Activated naive CD4-positive, alpha-beta T cell treated with anti-CD3 and anti-CD28 coated beads, Interleukin-2, amount 50 U/mL, for 72 hours (primary cell): ENCODE measurements around the gene MAST4. TPM values are rescaled to one million over a fixed set of nuclear protein-coding genes. Genes with fewer than 3 reads are reported as not detected.

ENCODE experiments used
- ATAC-seq, 2 donors: fragments of 150-1000 bp; cut with Tn5 transposase; 2 replicates each; pipeline ENCODE4 v1.10.0; 2021; ENCODE audit warnings: mild to moderate bottlenecking in 2 of 2, moderate library complexity in 2 of 2
- DNase-seq, 2 donors: peaks; one replicate each; pipeline ENCODE4 v3.0.0; 2021 to 2022; ENCODE audit warnings: low spot score in 2 of 2
- H3K27ac Mint-ChIP-seq, 2 donors: one replicate each; pipeline ENCODE4 v1.8.0; 2022; ENCODE audit warnings: mild to moderate bottlenecking in 2 of 2, mixed read lengths in 2 of 2
- H3K36me3 Mint-ChIP-seq, 2 donors: one replicate each; pipeline ENCODE4 v1.8.0; 2022; ENCODE audit warnings: mixed read lengths in 2 of 2
- H3K9me3 Mint-ChIP-seq, 2 donors: one replicate each; pipeline ENCODE4 v1.8.0; 2022; ENCODE audit warnings: mixed read lengths in 2 of 2
- total RNA-seq, 2 donors: library from RNA; stranded (reverse); gene quantifications; one replicate each; pipeline ENCODE4 v1.2.3, GENCODE V29; 2022

The MAST4 gene
- total RNA-seq, 2 donors from 2014 or later = 29.5 to 41.7 TPM

DNA sequence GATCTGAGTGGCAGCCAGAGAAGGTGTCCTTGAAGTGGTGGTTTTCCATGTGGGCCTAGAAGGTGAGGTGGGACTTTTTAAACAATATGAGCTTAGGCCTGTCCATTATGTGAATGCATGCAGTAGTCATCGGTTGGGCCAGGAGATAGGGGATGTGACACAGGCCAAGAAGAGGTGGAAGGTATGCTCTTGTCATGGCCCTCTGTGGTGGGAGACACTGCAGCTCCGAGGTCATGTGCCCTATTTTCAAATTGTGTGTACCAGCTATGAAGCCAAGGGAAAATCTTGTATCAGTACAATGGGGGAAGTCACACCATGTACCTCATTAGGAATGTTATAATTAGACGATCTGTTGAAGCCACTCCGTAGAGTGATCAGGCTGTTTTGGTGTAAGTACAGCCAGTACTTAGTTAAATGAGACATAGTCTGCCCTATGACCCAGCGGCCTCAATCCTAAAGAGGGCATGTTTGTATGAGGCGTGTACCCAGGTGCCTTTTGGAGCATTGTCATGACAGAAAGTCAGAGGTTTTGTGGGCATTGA is 280.1 kb downstream of the MAST4 start:
- ATAC-seq (no peak), DNase-seq (no peak)
- no peaks in the 10 kb centered on the region for H3K36me3 Mint-ChIP-seq
- H3K27ac Mint-ChIP-seq = no peak overlapping the region
- no peaks in the 10 kb centered on the region for H3K9me3 Mint-ChIP-seq

GRCh38 chr5:66877843-66878242 is 281.6 kb downstream of the MAST4 start:
- ATAC-seq (peak; percentile 64 to 87), DNase-seq (no peak)
- Mint-ChIP-seq H3K9me3 (no peaks in the 10 kb centered on the region), H3K27ac (no peak overlapping the region), H3K36me3 (no peaks in the 10 kb centered on the region)

GRCh38 chr5:66880401-66880800 is 284.2 kb downstream of the MAST4 start:
- DNase-seq = no peak
- no peak for ATAC-seq
- Mint-ChIP-seq H3K27ac (no peak overlapping the region), H3K9me3 (no peaks in the 10 kb centered on the region), H3K36me3 (no peaks in the 10 kb centered on the region)

DNA sequence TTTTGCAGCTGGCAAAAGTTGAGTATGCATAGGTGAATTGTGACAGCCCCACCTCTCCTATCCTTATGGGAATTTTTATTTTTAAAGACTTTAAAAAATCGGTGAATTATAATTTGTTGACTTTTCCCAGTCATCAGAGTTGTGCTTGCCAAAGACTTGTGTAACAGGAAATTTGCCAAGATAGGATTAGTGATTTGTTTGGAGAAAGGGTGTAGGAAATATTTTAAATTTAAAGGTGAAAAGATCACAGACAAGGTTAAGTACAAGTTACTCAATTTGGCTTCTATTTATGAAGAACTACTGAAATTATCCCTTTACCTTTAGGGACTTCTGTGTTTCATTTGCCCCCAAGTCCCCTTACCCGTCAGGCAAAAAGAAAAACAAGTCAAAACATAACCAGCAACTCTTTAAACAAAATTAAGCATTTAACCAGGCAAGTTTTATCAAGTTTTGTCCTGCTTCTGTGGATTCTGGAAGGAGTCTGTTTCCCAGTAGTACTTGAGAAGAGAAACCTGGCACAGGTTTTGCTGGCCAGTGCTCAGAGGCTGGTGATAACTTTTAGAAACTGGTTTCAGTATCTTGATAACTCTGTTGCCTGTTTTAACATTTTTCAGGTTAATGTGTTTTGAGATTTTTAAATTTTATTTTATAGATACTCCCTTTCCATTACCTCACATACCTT is 285.4 kb downstream of the MAST4 start:
- H3K36me3 Mint-ChIP-seq = no peaks in the 10 kb centered on the region
- H3K27ac Mint-ChIP-seq = no peak overlapping the region
- H3K9me3 Mint-ChIP-seq = no peaks in the 10 kb centered on the region
- no peak for ATAC-seq
- DNase-seq = no peak

GRCh38 chr5:66882606-66883227 is 286.5 kb downstream of the MAST4 start:
- Mint-ChIP-seq H3K27ac (no peak overlapping the region), H3K9me3 (no peaks in the 10 kb centered on the region), H3K36me3 (no peaks in the 10 kb centered on the region)
- DNase-seq (no peak), ATAC-seq (peak; percentile 61 to 89)

- Mint-ChIP-seq H3K36me3 (no peaks in the 10 kb centered on the region), H3K27ac (no peak overlapping the region), H3K9me3 (no peaks in the 10 kb centered on the region)
- DNase-seq (no peak), ATAC-seq (no peak)
Observed at GRCh38 chr5:66884564-66885243, 288.5 kb downstream of the MAST4 start.

GRCh38 chr5:66886941-66887340 is 290.7 kb downstream of the MAST4 start:
- DNase-seq (no peak), ATAC-seq (no peak)
- H3K9me3 Mint-ChIP-seq = no peaks in the 10 kb centered on the region
- H3K36me3 Mint-ChIP-seq = no peaks in the 10 kb centered on the region
- no peak overlapping the region for H3K27ac Mint-ChIP-seq

DNA sequence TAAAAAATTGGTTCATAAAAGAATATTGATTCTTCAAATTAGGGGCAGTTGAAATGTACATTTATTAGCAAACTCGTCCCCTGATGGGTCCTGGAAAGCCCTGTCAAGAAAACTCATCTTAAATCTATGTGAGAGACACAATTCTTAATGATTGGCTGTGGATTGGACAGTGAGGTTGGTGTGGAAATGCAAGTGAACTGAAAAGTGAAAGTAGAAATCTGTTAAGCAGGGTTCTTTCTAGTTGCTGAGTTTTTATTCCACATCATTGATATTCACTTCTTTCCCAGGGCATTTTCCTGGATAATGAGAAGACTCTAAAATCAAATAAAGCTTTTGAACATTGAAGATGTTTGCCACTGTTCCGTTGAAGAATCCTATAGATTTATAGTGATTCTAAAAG is 292.4 kb downstream of the MAST4 start:
- Mint-ChIP-seq H3K9me3 (no peaks in the 10 kb centered on the region), H3K36me3 (no peaks in the 10 kb centered on the region), H3K27ac (no peak overlapping the region)
- ATAC-seq (no peak), DNase-seq (no peak)

GRCh38 chr5:66889056-66889455 is 292.9 kb downstream of the MAST4 start:
- DNase-seq = no peak
- no peak overlapping the region for H3K27ac Mint-ChIP-seq
- ATAC-seq = no peak
- H3K36me3 Mint-ChIP-seq = no peaks in the 10 kb centered on the region
- H3K9me3 Mint-ChIP-seq = no peaks in the 10 kb centered on the region

DNA sequence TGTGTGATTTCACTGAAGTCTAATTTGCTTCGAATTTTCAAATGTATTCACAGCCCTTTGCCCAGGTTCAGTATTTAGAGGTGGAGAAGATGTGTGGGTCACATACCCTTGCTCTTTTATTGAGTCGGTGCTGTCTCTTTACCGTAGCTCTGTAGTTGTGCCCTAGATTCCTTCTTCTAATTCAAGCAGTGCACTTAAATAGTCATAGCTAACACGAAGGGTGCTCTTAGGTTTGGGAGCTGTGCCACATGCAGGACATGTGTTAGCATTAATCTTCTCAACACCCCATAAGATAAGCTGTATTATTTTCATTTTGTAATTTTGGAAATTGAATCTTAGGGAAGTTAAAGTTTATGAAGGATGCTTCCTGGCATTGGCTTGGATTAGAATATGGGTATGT is 293.3 kb downstream of the MAST4 start:
- DNase-seq = no peak
- Mint-ChIP-seq H3K9me3 (no peaks in the 10 kb centered on the region), H3K36me3 (no peaks in the 10 kb centered on the region), H3K27ac (no peak overlapping the region)
- ATAC-seq = no peak

DNA sequence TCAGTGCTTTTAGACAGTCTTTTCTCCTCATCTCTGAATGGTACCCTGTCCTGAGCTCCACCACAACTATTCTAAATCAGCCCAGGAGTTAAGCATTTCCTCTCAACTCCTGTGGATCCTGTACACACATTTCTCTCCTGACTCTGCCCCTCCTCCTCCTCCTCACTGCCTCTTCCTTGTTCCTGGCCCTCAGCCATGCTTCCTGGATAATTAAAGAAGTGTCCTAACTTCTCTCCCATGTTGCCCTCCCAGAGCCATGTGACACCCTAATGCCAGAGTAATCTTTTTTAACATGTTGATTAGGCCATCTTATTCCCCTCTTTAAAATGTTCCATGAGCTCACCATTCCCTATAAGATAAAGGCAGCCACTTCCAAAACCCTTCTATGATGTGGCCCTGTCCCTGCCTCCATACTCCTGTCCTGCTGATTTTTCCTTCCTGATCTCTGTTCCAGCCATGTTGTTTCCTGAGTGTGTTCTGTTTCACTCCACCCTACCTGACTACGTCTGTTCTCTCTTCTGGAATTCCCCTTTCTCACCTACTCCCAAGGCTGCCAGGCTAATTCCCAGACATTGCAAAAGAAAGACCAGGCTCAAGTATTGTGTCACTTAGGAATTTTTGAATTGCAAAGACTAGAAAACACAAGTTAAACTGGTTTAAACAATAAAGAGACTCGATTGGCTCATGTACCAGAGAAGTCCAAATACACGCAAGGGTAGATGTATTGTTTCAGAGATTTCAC is 295.2 kb downstream of the MAST4 start:
- ATAC-seq (no peak), DNase-seq (no peak)
- no peaks in the 10 kb centered on the region for H3K9me3 Mint-ChIP-seq
- peak overlapping the region in 1 of 2 donors; percentile 17 for H3K27ac Mint-ChIP-seq
- H3K36me3 Mint-ChIP-seq = no peaks in the 10 kb centered on the region

- no peaks in the 10 kb centered on the region for H3K9me3 Mint-ChIP-seq
- H3K36me3 Mint-ChIP-seq = no peaks in the 10 kb centered on the region
- DNase-seq (no peak), ATAC-seq (peak in 1 of 2 donors; percentile 39)
- H3K27ac Mint-ChIP-seq = no peak overlapping the region
Observed at GRCh38 chr5:66892716-66893115, 296.5 kb downstream of the MAST4 start.

- no peaks in the 10 kb centered on the region for H3K9me3 Mint-ChIP-seq
- no peaks in the 10 kb centered on the region for H3K36me3 Mint-ChIP-seq
- H3K27ac Mint-ChIP-seq = no peak overlapping the region
- DNase-seq (no peak), ATAC-seq (no peak)
Observed at GRCh38 chr5:66894480-66895240, 298.5 kb downstream of the MAST4 start.

DNA sequence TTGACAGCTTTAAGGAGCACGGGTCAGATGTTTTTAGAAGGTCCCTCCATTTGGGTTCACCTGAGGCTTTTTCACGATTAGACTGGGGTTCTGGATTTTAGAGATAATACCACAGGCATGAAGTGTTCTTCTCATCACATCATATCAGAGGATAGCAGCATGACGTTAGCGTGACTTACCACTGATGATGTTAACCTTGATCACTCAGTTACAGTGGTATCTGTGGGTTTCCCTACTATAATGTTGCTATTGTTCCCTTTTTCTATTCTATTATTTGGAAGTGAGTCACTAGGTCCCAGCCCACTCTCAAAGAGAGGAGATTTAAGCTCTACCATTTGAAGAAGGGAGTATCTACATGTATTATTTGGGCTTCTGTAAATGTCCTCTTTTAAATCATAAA is 300.0 kb downstream of the MAST4 start:
- DNase-seq (no peak), ATAC-seq (peak; percentile 41 to 52)
- H3K36me3 Mint-ChIP-seq = no peaks in the 10 kb centered on the region
- H3K9me3 Mint-ChIP-seq = no peaks in the 10 kb centered on the region
- no peak overlapping the region for H3K27ac Mint-ChIP-seq

DNA sequence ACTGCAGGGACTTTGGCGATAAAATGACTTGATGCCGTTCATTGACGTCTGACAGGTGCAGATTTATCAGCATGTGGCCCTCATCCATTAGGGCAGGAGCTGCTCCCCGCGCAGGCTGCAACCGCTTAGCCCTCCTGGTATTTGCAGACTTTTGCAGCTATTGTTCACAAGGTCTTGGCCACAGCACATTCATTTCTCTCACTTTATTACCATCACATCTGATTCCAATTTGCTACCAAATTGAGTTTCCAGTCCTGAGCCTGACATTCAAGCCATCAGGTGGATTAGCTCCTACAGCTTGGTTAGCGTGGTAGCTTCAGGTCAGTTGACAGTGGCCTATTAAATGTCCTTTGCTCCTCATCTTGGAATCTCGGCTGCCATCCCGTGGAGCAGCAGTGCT is 301.2 kb downstream of the MAST4 start:
- Mint-ChIP-seq H3K36me3 (no peaks in the 10 kb centered on the region), H3K27ac (no peak overlapping the region), H3K9me3 (no peaks in the 10 kb centered on the region)
- DNase-seq (no peak), ATAC-seq (no peak)

- Mint-ChIP-seq H3K27ac (no peak overlapping the region), H3K9me3 (no peaks in the 10 kb centered on the region), H3K36me3 (no peaks in the 10 kb centered on the region)
- no peak for ATAC-seq
- DNase-seq = no peak
Observed at GRCh38 chr5:66898241-66898995, 302.2 kb downstream of the MAST4 start.
